Measurements from ENCODE around the gene PLA2G2F.

Gene PLA2G2F

DNA sequence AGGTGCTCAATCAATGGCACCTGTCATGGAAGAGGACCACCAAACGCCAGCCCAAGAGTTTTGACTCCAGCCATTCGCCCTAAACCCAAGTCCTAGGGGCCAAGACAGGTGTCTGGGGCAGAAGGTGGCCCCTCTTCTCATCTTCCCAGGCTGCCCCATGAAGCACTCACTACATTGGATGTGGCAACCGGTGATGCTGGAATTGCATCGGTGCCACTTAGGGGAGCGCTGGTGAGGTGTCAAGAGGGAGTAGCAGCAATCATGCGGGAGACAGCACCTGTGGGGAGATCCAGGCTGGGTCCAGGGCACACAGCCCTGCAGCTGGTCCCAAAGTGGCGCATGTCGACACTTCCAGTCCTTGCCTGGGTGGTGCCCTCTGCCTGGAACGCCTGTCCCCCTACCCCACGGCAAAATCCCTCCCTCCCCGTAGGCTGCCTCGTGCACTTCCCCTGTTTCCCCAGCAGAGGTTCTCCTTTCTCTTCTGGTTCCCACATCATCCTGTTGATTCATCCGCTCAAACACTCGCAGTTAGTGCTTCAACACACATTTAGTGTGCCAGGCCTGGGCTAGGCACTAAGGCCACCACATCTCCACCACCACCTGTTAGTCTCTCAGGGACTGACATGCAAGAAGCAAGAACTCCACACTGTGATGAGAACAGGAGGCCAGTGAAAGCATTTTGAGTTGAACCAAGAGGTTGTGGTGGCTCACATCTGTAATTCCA is 38.3 kb upstream of the PLA2G2F start:
- H3K4me1 ChIP-seq (ENCODE audit: control insufficient read depth in 2 of 2, insufficient read depth in 2 of 2, low read length in 2 of 2) = no peaks in the 10 kb centered on the region
- H3K4me3 ChIP-seq (ENCODE audit: low read length in 2 of 2) = no peak overlapping the region
- H3K27ac ChIP-seq (ENCODE audit: low read depth in 2 of 2, low read length in 2 of 2) = no peak overlapping the region
- no peak overlapping the region for H3K9ac ChIP-seq (ENCODE audit: low read depth in 1 of 2, low read length in 2 of 2)
- no peaks in the 10 kb centered on the region for H3K36me3 ChIP-seq (ENCODE audit: control insufficient read depth in 2 of 2, insufficient read depth in 2 of 2, low read length in 2 of 2)
- no peaks in the 10 kb centered on the region for H3K27me3 ChIP-seq (ENCODE audit: control insufficient read depth in 2 of 2, insufficient read depth in 2 of 2, low read length in 2 of 2)
- no peaks in the 10 kb centered on the region for H3K9me3 ChIP-seq (ENCODE audit: control insufficient read depth in 2 of 2, low read length in 2 of 2)

- Histone ChIP-seq H3K9ac (ENCODE audit: low read depth in 1 of 2, low read length in 2 of 2) (no peak overlapping the region), H3K9me3 (ENCODE audit: control insufficient read depth in 2 of 2, low read length in 2 of 2) (no peaks in the 10 kb centered on the region), H3K27me3 (ENCODE audit: control insufficient read depth in 2 of 2, insufficient read depth in 2 of 2, low read length in 2 of 2) (peaks cover 0 to 3% of the 10 kb centered on the region in 2 donors), H3K4me1 (ENCODE audit: control insufficient read depth in 2 of 2, insufficient read depth in 2 of 2, low read length in 2 of 2) (no peaks in the 10 kb centered on the region), H3K4me3 (ENCODE audit: low read length in 2 of 2) (no peak overlapping the region), H3K36me3 (ENCODE audit: control insufficient read depth in 2 of 2, insufficient read depth in 2 of 2, low read length in 2 of 2) (no peaks in the 10 kb centered on the region), H3K27ac (ENCODE audit: low read depth in 2 of 2, low read length in 2 of 2) (no peak overlapping the region)
Observed at GRCh38 chr1:20102875-20103274, 36.2 kb upstream of the PLA2G2F start.

DNA sequence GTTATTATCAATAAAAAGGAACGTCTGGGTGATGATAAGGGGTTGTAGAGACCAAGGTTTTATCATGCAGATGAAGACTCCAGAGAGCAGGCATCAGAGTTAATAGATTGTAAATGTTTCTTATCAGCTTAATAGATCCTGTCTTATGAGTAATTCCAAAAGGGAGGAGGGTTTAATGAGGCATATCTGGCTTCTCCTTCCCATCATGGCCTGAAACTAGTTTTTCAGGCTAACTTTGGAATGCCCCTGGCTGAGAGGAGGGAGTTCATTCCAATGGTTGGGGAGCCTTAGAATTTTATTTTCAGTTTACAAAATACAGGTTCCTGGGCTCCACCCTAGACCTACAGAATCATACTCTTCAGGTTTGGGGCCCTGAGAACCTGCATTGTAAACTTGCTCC is 33.3 kb upstream of the PLA2G2F start:
- H3K27ac ChIP-seq (ENCODE audit: low read depth in 2 of 2, low read length in 2 of 2) = no peak overlapping the region

GRCh38 chr1:20107351-20107750 is 31.8 kb upstream of the PLA2G2F start:
- Histone ChIP-seq H3K27me3 (ENCODE audit: control insufficient read depth in 2 of 2, insufficient read depth in 2 of 2, low read length in 2 of 2) (peaks cover 0 to 3% of the 10 kb centered on the region in 2 donors), H3K9ac (ENCODE audit: low read depth in 1 of 2, low read length in 2 of 2) (no peak overlapping the region), H3K4me3 (ENCODE audit: low read length in 2 of 2) (no peak overlapping the region), H3K4me1 (ENCODE audit: control insufficient read depth in 2 of 2, insufficient read depth in 2 of 2, low read length in 2 of 2) (no peaks in the 10 kb centered on the region), H3K9me3 (ENCODE audit: control insufficient read depth in 2 of 2, low read length in 2 of 2) (no peaks in the 10 kb centered on the region), H3K27ac (ENCODE audit: low read depth in 2 of 2, low read length in 2 of 2) (no peak overlapping the region), H3K36me3 (ENCODE audit: control insufficient read depth in 2 of 2, insufficient read depth in 2 of 2, low read length in 2 of 2) (no peaks in the 10 kb centered on the region)

More for the DNA sequence above, 33.3 kb upstream of the PLA2G2F start:
- no peaks in the 10 kb centered on the region for H3K9me3 ChIP-seq (ENCODE audit: control insufficient read depth in 2 of 2, low read length in 2 of 2)
- no peak overlapping the region for H3K4me3 ChIP-seq (ENCODE audit: low read length in 2 of 2)
- no peak overlapping the region for H3K9ac ChIP-seq (ENCODE audit: low read depth in 1 of 2, low read length in 2 of 2)
- peaks cover 0 to 3% of the 10 kb centered on the region in 2 donors for H3K27me3 ChIP-seq (ENCODE audit: control insufficient read depth in 2 of 2, insufficient read depth in 2 of 2, low read length in 2 of 2)
- no peaks in the 10 kb centered on the region for H3K36me3 ChIP-seq (ENCODE audit: control insufficient read depth in 2 of 2, insufficient read depth in 2 of 2, low read length in 2 of 2)
- no peaks in the 10 kb centered on the region for H3K4me1 ChIP-seq (ENCODE audit: control insufficient read depth in 2 of 2, insufficient read depth in 2 of 2, low read length in 2 of 2)

- Histone ChIP-seq H3K27me3 (ENCODE audit: control insufficient read depth in 2 of 2, insufficient read depth in 2 of 2, low read length in 2 of 2) (peaks cover 0 to 3% of the 10 kb centered on the region in 2 donors), H3K4me1 (ENCODE audit: control insufficient read depth in 2 of 2, insufficient read depth in 2 of 2, low read length in 2 of 2) (no peaks in the 10 kb centered on the region), H3K4me3 (ENCODE audit: low read length in 2 of 2) (no peak overlapping the region), H3K27ac (ENCODE audit: low read depth in 2 of 2, low read length in 2 of 2) (no peak overlapping the region), H3K36me3 (ENCODE audit: control insufficient read depth in 2 of 2, insufficient read depth in 2 of 2, low read length in 2 of 2) (no peaks in the 10 kb centered on the region), H3K9ac (ENCODE audit: low read depth in 1 of 2, low read length in 2 of 2) (no peak overlapping the region), H3K9me3 (ENCODE audit: control insufficient read depth in 2 of 2, low read length in 2 of 2) (no peaks in the 10 kb centered on the region)
Observed at GRCh38 chr1:20107796-20108195, 31.3 kb upstream of the PLA2G2F start.

DNA sequence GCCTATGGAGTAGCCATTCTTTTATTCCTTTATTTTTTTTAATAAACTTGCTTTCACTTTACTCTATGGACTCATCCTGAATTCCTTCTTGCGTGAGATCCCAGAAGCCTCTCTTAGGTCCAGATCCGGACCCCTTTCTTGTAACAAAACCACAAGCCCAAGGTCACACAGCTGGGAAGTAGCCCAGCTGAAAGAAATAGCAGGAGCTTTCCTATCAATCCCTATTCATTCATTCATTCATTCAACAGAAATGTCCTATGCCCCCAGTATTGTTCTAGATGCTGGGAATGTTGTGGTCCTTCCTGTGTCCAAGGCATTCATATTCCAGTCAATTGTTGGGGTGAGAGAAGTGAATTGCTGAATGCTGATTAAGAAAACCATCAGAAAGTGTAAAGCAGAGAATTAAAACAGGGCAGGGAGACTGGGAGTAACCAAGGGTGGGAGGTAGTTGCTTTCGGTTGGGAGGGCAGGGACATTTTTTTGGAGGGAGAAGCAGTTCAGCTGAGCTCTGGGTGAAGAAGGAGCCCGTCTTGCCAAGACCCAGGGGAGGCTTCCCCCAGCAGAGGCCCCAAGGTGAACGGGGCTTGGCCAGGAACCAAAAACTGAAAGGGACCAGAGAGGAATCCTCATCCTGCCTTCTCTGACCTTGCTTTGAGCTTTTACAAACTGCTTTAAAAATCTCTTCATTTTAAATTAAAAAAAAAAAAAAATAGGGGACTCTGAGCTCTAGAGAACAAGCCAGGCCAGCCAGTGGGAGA is 30.6 kb upstream of the PLA2G2F start:
- H3K36me3 ChIP-seq (ENCODE audit: control insufficient read depth in 2 of 2, insufficient read depth in 2 of 2, low read length in 2 of 2) = no peaks in the 10 kb centered on the region
- H3K27me3 ChIP-seq (ENCODE audit: control insufficient read depth in 2 of 2, insufficient read depth in 2 of 2, low read length in 2 of 2) = peaks cover 0 to 3% of the 10 kb centered on the region in 2 donors
- H3K27ac ChIP-seq (ENCODE audit: low read depth in 2 of 2, low read length in 2 of 2) = no peak overlapping the region
- H3K9me3 ChIP-seq (ENCODE audit: control insufficient read depth in 2 of 2, low read length in 2 of 2) = no peaks in the 10 kb centered on the region
- H3K4me3 ChIP-seq (ENCODE audit: low read length in 2 of 2) = no peak overlapping the region
- H3K4me1 ChIP-seq (ENCODE audit: control insufficient read depth in 2 of 2, insufficient read depth in 2 of 2, low read length in 2 of 2) = no peaks in the 10 kb centered on the region
- no peak overlapping the region for H3K9ac ChIP-seq (ENCODE audit: low read depth in 1 of 2, low read length in 2 of 2)

DNA sequence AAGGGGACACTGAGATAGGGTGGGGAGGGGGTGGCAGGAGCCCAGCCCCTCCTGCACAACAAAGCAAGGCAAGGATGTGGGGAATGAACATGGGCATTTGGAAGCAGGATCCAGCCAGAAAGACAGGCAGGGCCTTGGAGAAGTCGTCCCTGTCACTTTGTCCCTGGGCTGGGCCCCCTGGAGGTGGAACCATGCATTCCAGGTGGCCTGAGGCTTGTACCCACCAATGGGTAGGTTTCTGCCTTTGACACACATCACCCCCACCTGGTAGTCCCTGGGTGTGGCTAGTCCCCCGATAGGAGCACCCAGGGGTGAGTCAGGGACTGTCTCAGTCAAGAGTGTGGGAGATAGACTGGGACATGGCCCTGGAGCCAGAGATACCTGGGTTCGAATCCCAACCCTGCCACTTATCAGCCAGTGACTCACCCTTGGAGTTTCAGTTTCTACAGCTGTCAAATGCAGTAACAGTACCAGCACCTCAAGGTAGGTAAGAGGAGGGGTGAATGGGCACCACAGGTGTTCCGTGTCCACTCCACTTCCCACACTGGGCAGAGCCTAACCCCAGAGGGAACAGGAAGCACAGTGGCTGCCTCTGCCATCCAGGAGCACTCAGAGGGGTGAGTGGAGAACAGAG is 29.8 kb upstream of the PLA2G2F start:
- Histone ChIP-seq H3K27ac (ENCODE audit: low read depth in 2 of 2, low read length in 2 of 2) (no peak overlapping the region), H3K36me3 (ENCODE audit: control insufficient read depth in 2 of 2, insufficient read depth in 2 of 2, low read length in 2 of 2) (no peaks in the 10 kb centered on the region), H3K4me3 (ENCODE audit: low read length in 2 of 2) (no peak overlapping the region), H3K9me3 (ENCODE audit: control insufficient read depth in 2 of 2, low read length in 2 of 2) (no peaks in the 10 kb centered on the region), H3K9ac (ENCODE audit: low read depth in 1 of 2, low read length in 2 of 2) (no peak overlapping the region), H3K4me1 (ENCODE audit: control insufficient read depth in 2 of 2, insufficient read depth in 2 of 2, low read length in 2 of 2) (no peaks in the 10 kb centered on the region), H3K27me3 (ENCODE audit: control insufficient read depth in 2 of 2, insufficient read depth in 2 of 2, low read length in 2 of 2) (peaks cover 0 to 3% of the 10 kb centered on the region in 2 donors)

- H3K27ac ChIP-seq (ENCODE audit: low read depth in 2 of 2, low read length in 2 of 2) = no peak overlapping the region
- no peaks in the 10 kb centered on the region for H3K4me1 ChIP-seq (ENCODE audit: control insufficient read depth in 2 of 2, insufficient read depth in 2 of 2, low read length in 2 of 2)
- no peak overlapping the region for H3K4me3 ChIP-seq (ENCODE audit: low read length in 2 of 2)
- no peaks in the 10 kb centered on the region for H3K36me3 ChIP-seq (ENCODE audit: control insufficient read depth in 2 of 2, insufficient read depth in 2 of 2, low read length in 2 of 2)
- H3K9me3 ChIP-seq (ENCODE audit: control insufficient read depth in 2 of 2, low read length in 2 of 2) = no peaks in the 10 kb centered on the region
- H3K27me3 ChIP-seq (ENCODE audit: control insufficient read depth in 2 of 2, insufficient read depth in 2 of 2, low read length in 2 of 2) = peaks cover 0 to 3% of the 10 kb centered on the region in 2 donors
- H3K9ac ChIP-seq (ENCODE audit: low read depth in 1 of 2, low read length in 2 of 2) = no peak overlapping the region
Observed at GRCh38 chr1:20110679-20111078, 28.4 kb upstream of the PLA2G2F start.

DNA sequence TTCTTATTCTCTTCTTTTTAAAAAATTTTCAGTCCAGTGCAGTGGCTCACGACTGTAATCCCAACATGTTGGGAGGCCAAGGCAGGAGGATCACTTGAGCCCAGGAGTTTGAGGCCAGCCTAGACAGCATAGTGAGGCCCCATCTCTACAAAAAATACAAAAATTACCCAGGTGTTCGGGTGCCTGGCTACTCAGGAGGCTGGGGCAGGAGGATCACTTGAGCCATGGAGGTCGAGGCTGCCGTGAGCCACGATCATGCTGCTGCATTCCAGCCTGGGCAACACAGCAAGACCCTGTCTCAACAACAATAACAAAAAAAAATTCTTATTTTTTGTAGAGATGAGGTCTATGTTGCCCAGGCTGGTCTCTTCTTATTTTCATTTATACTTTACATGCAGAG is 27.7 kb upstream of the PLA2G2F start:
- no peak overlapping the region for H3K9ac ChIP-seq (ENCODE audit: low read depth in 1 of 2, low read length in 2 of 2)
- no peaks in the 10 kb centered on the region for H3K4me1 ChIP-seq (ENCODE audit: control insufficient read depth in 2 of 2, insufficient read depth in 2 of 2, low read length in 2 of 2)
- no peak overlapping the region for H3K4me3 ChIP-seq (ENCODE audit: low read length in 2 of 2)
- H3K36me3 ChIP-seq (ENCODE audit: control insufficient read depth in 2 of 2, insufficient read depth in 2 of 2, low read length in 2 of 2) = no peaks in the 10 kb centered on the region
- no peak overlapping the region for H3K27ac ChIP-seq (ENCODE audit: low read depth in 2 of 2, low read length in 2 of 2)
- H3K27me3 ChIP-seq (ENCODE audit: control insufficient read depth in 2 of 2, insufficient read depth in 2 of 2, low read length in 2 of 2) = peaks cover 0 to under 1% of the 10 kb centered on the region in 2 donors
- no peaks in the 10 kb centered on the region for H3K9me3 ChIP-seq (ENCODE audit: control insufficient read depth in 2 of 2, low read length in 2 of 2)
